ENCODE data around the gene BAHCC1. TPM values are rescaled to one million over a fixed set of nuclear protein-coding genes. Genes with fewer than 3 reads are reported as not detected.

BAHCC1 gene
- total and polyA plus RNA-seq, 9 of the 15 experiments (the other 6 are each of a cell fraction or from before 2014, with no cell fraction given), result 0.14 to 26.9 (median 5.0) TPM

DNA sequence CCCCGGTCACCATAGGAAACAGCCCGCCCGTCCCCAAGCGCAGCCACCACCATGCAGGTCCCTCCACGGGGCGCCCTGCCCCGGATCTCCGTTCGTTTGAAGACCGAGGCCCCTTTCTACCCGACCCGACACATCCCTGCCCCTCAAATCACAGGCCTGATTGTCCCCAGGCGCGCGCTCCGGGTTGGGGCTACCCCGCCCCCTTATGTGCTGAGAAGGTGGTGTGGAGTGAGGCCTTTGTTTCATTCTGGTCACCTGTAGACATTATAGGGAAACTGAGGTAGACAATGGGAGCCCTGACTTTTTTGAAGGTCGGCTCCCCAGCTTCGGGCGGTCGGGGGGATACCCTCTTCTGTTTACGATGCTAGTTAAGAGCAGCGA is 118.1 kb downstream of the BAHCC1 start (continued):
- TF ChIP-seq, protein P1, sequence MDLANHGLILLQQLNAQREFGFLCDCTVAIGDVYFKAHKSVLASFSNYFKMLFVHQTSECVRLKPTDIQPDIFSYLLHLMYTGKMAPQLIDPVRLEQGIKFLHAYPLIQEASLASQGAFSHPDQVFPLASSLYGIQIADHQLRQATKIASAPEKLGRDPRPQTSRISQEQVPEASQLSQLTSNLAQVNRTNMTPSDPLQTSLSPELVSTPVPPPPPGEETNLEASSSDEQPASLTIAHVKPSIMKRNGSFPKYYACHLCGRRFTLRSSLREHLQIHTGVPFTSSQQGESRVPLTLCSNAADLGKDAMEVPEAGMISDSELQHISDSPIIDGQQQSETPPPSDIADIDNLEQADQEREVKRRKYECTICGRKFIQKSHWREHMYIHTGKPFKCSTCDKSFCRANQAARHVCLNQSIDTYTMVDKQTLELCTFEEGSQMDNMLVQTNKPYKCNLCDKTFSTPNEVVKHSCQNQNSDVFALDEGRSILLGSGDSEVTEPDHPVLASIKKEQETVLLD (IDR thresholded peaks at IDR 0.05), result peak; percentile 26; the same call in 1 of the 2 replicates
- TF ChIP-seq SRSF3 (IDR thresholded peaks at IDR 0.05; ENCODE audit: insufficient read depth, low read length), result 0 out of 2 replicates have a peak, but pooled peaks have one; percentile 77
- TF ChIP-seq, protein P2, sequence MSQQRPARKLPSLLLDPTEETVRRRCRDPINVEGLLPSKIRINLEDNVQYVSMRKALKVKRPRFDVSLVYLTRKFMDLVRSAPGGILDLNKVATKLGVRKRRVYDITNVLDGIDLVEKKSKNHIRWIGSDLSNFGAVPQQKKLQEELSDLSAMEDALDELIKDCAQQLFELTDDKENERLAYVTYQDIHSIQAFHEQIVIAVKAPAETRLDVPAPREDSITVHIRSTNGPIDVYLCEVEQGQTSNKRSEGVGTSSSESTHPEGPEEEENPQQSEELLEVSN (IDR thresholded peaks at IDR 0.05; ENCODE audit: borderline replicate concordance in 1 of 2, extremely low read depth in 1 of 2, insufficient read depth in 1 of 2, insufficient read length in 1 of 2, low read depth in 1 of 2, low read length in 1 of 2, poor library complexity in 1 of 2, severe bottlenecking in 1 of 2), result peak in 1 of 2 experiments; percentile 36
- TF ChIP-seq SOX6 (IDR thresholded peaks at IDR 0.05), result 0 out of 2 replicates have a peak, but pooled peaks have one; percentile 8
- TF ChIP-seq RBM15 (IDR thresholded peaks at IDR 0.05; ENCODE audit: insufficient read depth, low read length), result no peak
- TF ChIP-seq SMARCA4 (IDR thresholded peaks at IDR 0.05), result 0 out of 2 replicates have a peak, but pooled peaks have one; percentile 25
- no peak for TF ChIP-seq NELFE (IDR thresholded peaks at IDR 0.05; ENCODE audit: insufficient read depth, insufficient read length)
- no peak for TF ChIP-seq ATF6 (CRISPR knock-in tag; IDR thresholded peaks at IDR 0.05)
- no peak for TF ChIP-seq RCOR1 (IDR thresholded peaks at IDR 0.05; ENCODE audit: borderline replicate concordance in 1 of 2, low read depth in 2 of 2, low read length in 2 of 2)
- TF ChIP-seq SP1 (CRISPR knock-in tag; IDR thresholded peaks at IDR 0.05), result peak; percentile 18; the same call in 1 of the 2 replicates
- no peak for TF ChIP-seq MBD1 (CRISPR knock-in tag; IDR thresholded peaks at IDR 0.05)
- no peak for TF ChIP-seq SP2 (IDR thresholded peaks at IDR 0.05; ENCODE audit: extremely low read depth, low read depth, low read length, poor library complexity, severe bottlenecking)
- TF ChIP-seq FUS (optimal IDR thresholded peaks at IDR 0.05; ENCODE audit: low read depth, low read length), result no peak
- 0 out of 2 replicates have a peak, but pooled peaks have one; percentile 19 for TF ChIP-seq NFRKB (IDR thresholded peaks at IDR 0.05; ENCODE audit: low read depth)
- TF ChIP-seq ZBTB33 (CRISPR knock-in tag; IDR thresholded peaks at IDR 0.05), result no peak
- peak; percentile 60 for TF ChIP-seq ZFX (CRISPR knock-in tag; IDR thresholded peaks at IDR 0.05)
- 0 out of 4 replicates have a peak, but pooled peaks of 1 of the 2 experiments have one; percentile 2 for TF ChIP-seq TBL1XR1 (IDR thresholded peaks at IDR 0.05; ENCODE audit: low read length in 2 of 2)
- TF ChIP-seq ZNF146 (CRISPR knock-in tag; IDR thresholded peaks at IDR 0.05; ENCODE audit: unreplicated experiment), result no peak
